HUES48 (cell line): Measurements from ENCODE around the gene LAS1L.
"Not testable (repeated sequence)": the region's sequence is repeated elsewhere in the genome, so short reads cannot be mapped to it uniquely, and the experiment has no call there.

Experiments used
- H3K27ac ChIP-seq: one replicate; pipeline ENCODE4 v1.7.0; 2013; ENCODE audit warnings: low read depth, low read length, inconsistent platforms
- H3K27me3 ChIP-seq: 2 replicates; pipeline ENCODE4 v1.6.1; 2013; ENCODE audit warnings: mild to moderate bottlenecking, low read length; ENCODE audit not compliant: control insufficient read depth, insufficient read depth
- H3K36me3 ChIP-seq: 2 replicates; pipeline ENCODE4 v1.6.1; 2013; ENCODE audit warnings: low read length; ENCODE audit not compliant: control insufficient read depth, insufficient read depth
- H3K4me1 ChIP-seq: 2 replicates; pipeline ENCODE4 v1.6.1; 2013; ENCODE audit warnings: mild to moderate bottlenecking, low read length; ENCODE audit not compliant: control insufficient read depth, insufficient read depth
- H3K4me3 ChIP-seq: 2 replicates; pipeline ENCODE4 v1.5.1; 2013; ENCODE audit warnings: mild to moderate bottlenecking, low read depth, low read length
- H3K9ac ChIP-seq: 2 replicates; pipeline ENCODE4 v1.6.1; 2013; ENCODE audit warnings: mild to moderate bottlenecking, low read depth, low read length, moderate library complexity
- H3K9me3 ChIP-seq: 2 replicates; pipeline ENCODE4 v1.6.1; 2013; ENCODE audit warnings: low read length; ENCODE audit not compliant: control insufficient read depth, insufficient read depth

The LAS1L gene

GRCh38 chrX:65551086-65551485 lies 16.5 kb upstream of the LAS1L start:
- Histone ChIP-seq H3K4me1 (no peaks in the 10 kb centered on the region), H3K9ac (no peak overlapping the region), H3K27ac (no peak overlapping the region)

GRCh38 chrX:65545456-65545855 lies 10.9 kb upstream of the LAS1L start:
- Histone ChIP-seq H3K9me3 (peaks cover 5% of the 10 kb centered on the region), H3K4me1 (no peaks in the 10 kb centered on the region), H3K36me3 (no peaks in the 10 kb centered on the region), H3K27me3 (no peaks in the 10 kb centered on the region), H3K9ac (no peak overlapping the region), H3K4me3 (no peak overlapping the region), H3K27ac (no peak overlapping the region)

More at GRCh38 chrX:65551086-65551485, 16.5 kb upstream of the LAS1L start:
- Histone ChIP-seq H3K36me3 (no peaks in the 10 kb centered on the region), H3K4me3 (no peak overlapping the region), H3K27me3 (no peaks in the 10 kb centered on the region), H3K9me3 (peaks cover 22% of the 10 kb centered on the region)

DNA sequence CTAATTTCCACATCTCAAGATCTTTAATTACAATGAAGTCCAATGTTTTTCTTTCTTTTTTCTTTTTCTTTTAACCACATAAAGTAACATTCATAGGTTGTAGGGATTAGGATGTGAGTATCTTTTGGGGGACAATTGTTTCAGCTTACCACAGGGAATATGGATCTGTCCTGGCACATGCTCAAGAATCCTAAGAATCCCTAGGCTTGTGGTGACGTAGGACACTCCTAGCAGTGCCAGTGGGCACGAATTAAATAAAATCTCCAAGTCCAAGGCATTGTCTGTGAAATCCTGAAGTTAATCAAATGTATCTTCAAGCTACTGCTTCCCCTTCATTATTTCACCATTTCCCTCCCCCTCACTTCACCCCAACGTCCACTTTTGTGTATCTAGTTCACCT lies 2.6 kb upstream of the LAS1L start:
- no peaks in the 10 kb centered on the region for H3K4me1 ChIP-seq
- peaks cover 26% of the 10 kb centered on the region for H3K9me3 ChIP-seq
- H3K36me3 ChIP-seq, result peaks cover 4% of the 10 kb centered on the region
- H3K27ac ChIP-seq, result no peak overlapping the region
- H3K27me3 ChIP-seq, result no peaks in the 10 kb centered on the region
- H3K4me3 ChIP-seq, result no peak overlapping the region
- H3K9ac ChIP-seq, result no peak overlapping the region

DNA sequence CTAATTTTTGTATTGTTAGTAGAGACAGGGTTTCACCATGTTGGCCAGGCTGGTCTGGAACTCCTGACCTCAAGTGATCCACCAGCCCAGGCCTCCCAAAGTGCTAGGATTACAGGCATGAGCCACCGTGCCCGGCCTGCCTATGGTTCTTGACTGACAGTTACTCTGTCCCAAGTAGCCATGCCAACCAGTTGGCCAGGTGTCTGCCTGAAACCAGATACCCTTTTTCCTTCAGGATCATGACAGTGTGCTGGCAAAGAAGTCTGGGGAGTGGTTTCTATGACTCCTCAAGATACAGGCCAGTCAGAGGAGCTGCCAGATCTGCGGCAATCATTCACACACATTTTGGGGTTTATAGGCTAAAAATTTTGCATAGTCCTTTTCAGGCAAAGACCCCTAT lies 1.7 kb upstream of the LAS1L start:
- H3K9ac ChIP-seq, result no peak overlapping the region
- H3K27ac ChIP-seq, result no peak overlapping the region
- no peaks in the 10 kb centered on the region for H3K4me1 ChIP-seq
- H3K9me3 ChIP-seq, result peaks cover 26% of the 10 kb centered on the region
- peaks cover 10% of the 10 kb centered on the region for H3K36me3 ChIP-seq
- no peaks in the 10 kb centered on the region for H3K27me3 ChIP-seq
- no peak overlapping the region for H3K4me3 ChIP-seq

- Histone ChIP-seq H3K4me1 (no peaks in the 10 kb centered on the region), H3K27me3 (no peaks in the 10 kb centered on the region), H3K27ac (no peak overlapping the region), H3K4me3 (no peak overlapping the region), H3K9me3 (peaks cover 31% of the 10 kb centered on the region), H3K9ac (no peak overlapping the region), H3K36me3 (peaks cover 40% of the 10 kb centered on the region)
Measured at GRCh38 chrX:65532016-65532415, 2.6 kb downstream of the LAS1L start.

GRCh38 chrX:65528705-65529340 lies 5.8 kb downstream of the LAS1L start:
- Histone ChIP-seq H3K36me3 (peaks cover 65% of the 10 kb centered on the region), H3K4me1 (no peaks in the 10 kb centered on the region), H3K4me3 (no peak overlapping the region), H3K9ac (no peak overlapping the region), H3K9me3 (peaks cover 35% of the 10 kb centered on the region), H3K27ac (no peak overlapping the region), H3K27me3 (no peaks in the 10 kb centered on the region)

DNA sequence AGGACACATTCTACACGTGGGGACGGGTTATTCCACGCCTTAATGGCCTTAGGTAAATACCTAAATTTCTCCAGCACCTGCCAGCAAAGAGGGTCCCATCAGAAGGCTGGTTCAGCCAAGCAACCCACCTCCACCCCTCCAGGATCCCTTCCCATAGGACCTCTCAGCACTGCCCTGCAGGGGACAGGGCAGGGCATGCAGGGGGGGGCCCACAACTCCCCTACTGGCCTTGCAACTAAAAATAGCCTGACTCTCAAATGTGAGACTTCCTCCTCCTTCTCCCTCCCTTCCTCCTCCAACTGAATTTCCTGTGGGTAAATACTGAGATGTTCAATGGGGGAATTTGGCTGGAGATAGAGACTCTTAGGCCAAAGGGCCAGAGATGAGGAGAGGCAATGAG lies 6.3 kb downstream of the LAS1L start:
- Histone ChIP-seq H3K9me3 (peaks cover 30% of the 10 kb centered on the region), H3K4me3 (no peak overlapping the region), H3K4me1 (no peaks in the 10 kb centered on the region), H3K27ac (no peak overlapping the region), H3K27me3 (no peaks in the 10 kb centered on the region), H3K9ac (no peak overlapping the region), H3K36me3 (peaks cover 69% of the 10 kb centered on the region)

DNA sequence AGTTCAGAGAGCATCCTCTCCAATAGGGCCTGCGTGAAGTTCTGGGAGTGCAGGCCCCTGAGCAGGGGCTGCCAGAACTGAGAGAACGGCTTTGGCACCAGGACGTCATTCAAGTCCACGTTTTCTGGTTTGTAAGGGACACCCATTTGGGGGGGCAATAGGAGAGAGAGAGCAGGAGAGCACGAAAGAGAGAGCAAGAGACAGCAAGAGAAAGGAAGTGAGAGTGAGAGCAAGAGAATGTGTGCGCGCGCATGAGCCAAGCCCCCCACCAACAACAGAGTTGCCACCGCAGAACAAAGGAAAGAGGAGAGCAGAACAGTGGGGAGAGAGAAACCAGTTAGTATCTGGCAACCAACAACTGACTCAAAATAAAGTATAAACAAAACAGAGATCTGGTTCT lies 10.4 kb downstream of the LAS1L start:
- no peaks in the 10 kb centered on the region for H3K4me1 ChIP-seq
- no peak overlapping the region for H3K9ac ChIP-seq
- no peak overlapping the region for H3K4me3 ChIP-seq
- H3K27me3 ChIP-seq, result no peaks in the 10 kb centered on the region
- H3K36me3 ChIP-seq, result peaks cover 79% of the 10 kb centered on the region
- H3K9me3 ChIP-seq, result peaks cover 43% of the 10 kb centered on the region
- no peak overlapping the region for H3K27ac ChIP-seq

- Histone ChIP-seq H3K9ac (no peak overlapping the region), H3K4me1 (no peaks in the 10 kb centered on the region), H3K36me3 (peaks cover 78% of the 10 kb centered on the region), H3K4me3 (no peak overlapping the region), H3K27me3 (no peaks in the 10 kb centered on the region), H3K9me3 (peaks cover 39% of the 10 kb centered on the region), H3K27ac (no peak overlapping the region)
Measured at GRCh38 chrX:65522739-65523372, 11.7 kb downstream of the LAS1L start.

DNA sequence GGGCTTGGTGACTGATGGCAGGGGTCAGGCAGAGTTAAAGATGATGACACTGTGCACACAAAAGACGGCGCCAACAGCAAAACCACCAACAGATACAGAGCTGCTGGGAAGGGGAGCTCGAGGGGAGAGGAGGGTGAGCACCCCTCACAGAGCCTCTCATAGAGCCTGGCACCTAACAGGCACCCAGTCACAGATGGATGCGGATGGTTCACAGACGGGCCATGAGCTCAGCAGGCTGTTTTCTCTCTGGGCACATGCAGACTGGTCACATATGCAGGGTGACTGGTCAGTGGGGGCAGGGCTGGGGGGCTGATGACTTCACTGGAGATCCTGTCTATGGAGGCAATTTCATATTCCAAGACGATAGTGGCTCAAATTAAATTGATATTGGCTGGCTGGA lies 15.1 kb downstream of the LAS1L start:
- Histone ChIP-seq H3K9me3 (peaks cover 51% of the 10 kb centered on the region), H3K36me3 (peaks cover 83% of the 10 kb centered on the region)
- not testable (repeated sequence) for H3K27me3 ChIP-seq, H3K9ac ChIP-seq, H3K4me3 ChIP-seq, H3K4me1 ChIP-seq, H3K27ac ChIP-seq

- not testable (repeated sequence) for H3K27me3 ChIP-seq, H3K9ac ChIP-seq, H3K4me3 ChIP-seq, H3K4me1 ChIP-seq, H3K27ac ChIP-seq
- Histone ChIP-seq H3K36me3 (peaks cover 83% of the 10 kb centered on the region), H3K9me3 (peaks cover 47% of the 10 kb centered on the region)
Measured at GRCh38 chrX:65518980-65519379, 15.6 kb downstream of the LAS1L start.
